ENCODE data around the gene S1PR3.

Gene S1PR3

GRCh38 chr9:89049646-89050045 is 58.4 kb downstream of the S1PR3 start:
- Histone ChIP-seq H3K27ac (ENCODE audit: low read length) (no peak overlapping the region), H3K9me3 (ENCODE audit: control insufficient read depth in 2 of 2, low read length in 2 of 2) (no peaks in the 10 kb centered on the region), H3K36me3 (ENCODE audit: control insufficient read depth in 2 of 2, insufficient read depth in 2 of 2, low read length in 2 of 2) (no peaks in the 10 kb centered on the region), H3K27me3 (ENCODE audit: control insufficient read depth in 1 of 2, insufficient read depth in 2 of 2, low read length in 2 of 2) (no peaks in the 10 kb centered on the region), H3K9ac (ENCODE audit: low read length in 2 of 2) (no peak overlapping the region), H3K4me3 (ENCODE audit: low read length in 2 of 2) (no peak overlapping the region), H3K4me1 (ENCODE audit: control insufficient read depth, insufficient read depth, low read length) (no peaks in the 10 kb centered on the region)

- H3K27me3 ChIP-seq (ENCODE audit: control insufficient read depth in 1 of 2, insufficient read depth in 2 of 2, low read length in 2 of 2), result peaks cover 0 to under 1% of the 10 kb centered on the region in 2 donors
- no peak overlapping the region for H3K4me3 ChIP-seq (ENCODE audit: low read length in 2 of 2)
- no peaks in the 10 kb centered on the region for H3K4me1 ChIP-seq (ENCODE audit: control insufficient read depth, insufficient read depth, low read length)
- no peak overlapping the region for H3K9ac ChIP-seq (ENCODE audit: low read length in 2 of 2)
- no peak overlapping the region for H3K27ac ChIP-seq (ENCODE audit: low read length)
- H3K36me3 ChIP-seq (ENCODE audit: control insufficient read depth in 2 of 2, insufficient read depth in 2 of 2, low read length in 2 of 2), result no peaks in the 10 kb centered on the region
- H3K9me3 ChIP-seq (ENCODE audit: control insufficient read depth in 2 of 2, low read length in 2 of 2), result no peaks in the 10 kb centered on the region
These were observed 60.3 kb downstream of the S1PR3 start for GRCh38 chr9:89051421-89052025.

- H3K9ac ChIP-seq (ENCODE audit: low read length in 2 of 2), result no peak overlapping the region
- H3K36me3 ChIP-seq (ENCODE audit: control insufficient read depth in 2 of 2, insufficient read depth in 2 of 2, low read length in 2 of 2), result no peaks in the 10 kb centered on the region
- no peak overlapping the region for H3K4me3 ChIP-seq (ENCODE audit: low read length in 2 of 2)
- H3K27me3 ChIP-seq (ENCODE audit: control insufficient read depth in 1 of 2, insufficient read depth in 2 of 2, low read length in 2 of 2), result peaks cover 0 to 2% of the 10 kb centered on the region in 2 donors
- no peaks in the 10 kb centered on the region for H3K4me1 ChIP-seq (ENCODE audit: control insufficient read depth, insufficient read depth, low read length)
- no peak overlapping the region for H3K27ac ChIP-seq (ENCODE audit: low read length)
- no peaks in the 10 kb centered on the region for H3K9me3 ChIP-seq (ENCODE audit: control insufficient read depth in 2 of 2, low read length in 2 of 2)
These were observed 61.3 kb downstream of the S1PR3 start for GRCh38 chr9:89052470-89053097.

- Histone ChIP-seq H3K4me1 (ENCODE audit: control insufficient read depth, insufficient read depth, low read length) (no peaks in the 10 kb centered on the region), H3K27me3 (ENCODE audit: control insufficient read depth in 1 of 2, insufficient read depth in 2 of 2, low read length in 2 of 2) (peaks cover 0 to 2% of the 10 kb centered on the region in 2 donors), H3K9ac (ENCODE audit: low read length in 2 of 2) (no peak overlapping the region), H3K27ac (ENCODE audit: low read length) (no peak overlapping the region), H3K4me3 (ENCODE audit: low read length in 2 of 2) (no peak overlapping the region), H3K9me3 (ENCODE audit: control insufficient read depth in 2 of 2, low read length in 2 of 2) (no peaks in the 10 kb centered on the region), H3K36me3 (ENCODE audit: control insufficient read depth in 2 of 2, insufficient read depth in 2 of 2, low read length in 2 of 2) (no peaks in the 10 kb centered on the region)
These were observed 62.0 kb downstream of the S1PR3 start for GRCh38 chr9:89053301-89053700.
